Lower leg skin (tissue), 4 donors: ENCODE data around the gene ZNF208. TPM values are rescaled to one million over a fixed set of nuclear protein-coding genes. Genes with fewer than 3 reads are reported as not detected.

Source experiments
- DNase-seq, 2 donors: peaks; one replicate each; pipeline ENCODE4 v3.0.0-alpha.2; 2019; ENCODE audit warnings: low spot score in 2 of 2
- H3K4me3 ChIP-seq: fragments of 200-600 bp; sonication (generic); 2 replicates; pipeline ENCODE4 v1.5.1; 2017; ENCODE audit warnings: mild to moderate bottlenecking, low read depth; ENCODE audit not compliant: poor library complexity, severe bottlenecking
- POLR2A ChIP-seq, 2 donors: fragments of 450-650 bp; IDR thresholded peaks; one replicate each; pipeline ENCODE4 v1.6.1; 2016 to 2017; ENCODE audit warnings: antibody characterized with exemption in 2 of 2, mild to moderate bottlenecking in 1 of 2, moderate library complexity in 1 of 2
- WGBS, 2 donors: methylation state at CpG; one replicate each; pipeline ENCODE4 v1.1.5; 2018; 5-methylcytosine and 5-hydroxymethylcytosine counted together
- intact Hi-C: fragments of 100-400 bp; cut with DNase I; formaldehyde crosslinking; loops from one replicate; pipeline ENCODE4 v1.15.0; 2023; ENCODE audit warnings: low total_unique reads
- total RNA-seq, 4 donors: library from RNA; depleted of rRNA; stranded (reverse); fragments of >200 nt; gene quantifications; one replicate each; pipeline ENCODE4 v1.1.0, GENCODE V29; 2016
- TF ChIP-seq, protein P1 (sequence below), 3 donors: fragments of 450-650 bp; IDR thresholded peaks; one replicate each; pipeline ENCODE4 v1.5.1; 2016; ENCODE audit warnings: antibody characterized with exemption in 3 of 3, mild to moderate bottlenecking in 3 of 3, moderate library complexity in 2 of 3

ZNF208 gene
- total RNA-seq, 4 donors from 2014 or later, result 0.84 to 2.0 (median 0.88) TPM; not detected in 1

DNA sequence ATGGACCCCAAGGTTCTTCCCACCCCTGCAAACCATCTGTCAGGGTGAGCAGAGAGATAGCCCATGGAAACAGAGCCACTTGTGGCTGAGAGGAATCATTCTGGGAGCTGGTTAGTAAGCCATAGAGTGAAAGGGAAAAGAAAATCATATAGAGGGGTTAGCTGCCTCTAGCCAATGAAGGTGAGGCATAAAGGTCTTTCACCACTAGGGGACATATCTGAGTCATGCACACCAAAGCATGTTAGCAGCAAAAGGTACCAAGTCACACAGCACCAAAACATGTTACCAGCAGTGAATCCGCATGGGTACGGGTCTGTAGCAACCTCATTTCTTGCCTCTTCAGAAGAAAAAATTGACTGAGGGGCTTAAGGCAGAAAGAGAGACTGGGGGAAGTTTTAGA lies 98.1 kb downstream of the ZNF208 start:
- DNase-seq, result no peak
- no peak overlapping the region for H3K4me3 ChIP-seq
- intact Hi-C loops, result no loop called here
- TF ChIP-seq, protein P1, sequence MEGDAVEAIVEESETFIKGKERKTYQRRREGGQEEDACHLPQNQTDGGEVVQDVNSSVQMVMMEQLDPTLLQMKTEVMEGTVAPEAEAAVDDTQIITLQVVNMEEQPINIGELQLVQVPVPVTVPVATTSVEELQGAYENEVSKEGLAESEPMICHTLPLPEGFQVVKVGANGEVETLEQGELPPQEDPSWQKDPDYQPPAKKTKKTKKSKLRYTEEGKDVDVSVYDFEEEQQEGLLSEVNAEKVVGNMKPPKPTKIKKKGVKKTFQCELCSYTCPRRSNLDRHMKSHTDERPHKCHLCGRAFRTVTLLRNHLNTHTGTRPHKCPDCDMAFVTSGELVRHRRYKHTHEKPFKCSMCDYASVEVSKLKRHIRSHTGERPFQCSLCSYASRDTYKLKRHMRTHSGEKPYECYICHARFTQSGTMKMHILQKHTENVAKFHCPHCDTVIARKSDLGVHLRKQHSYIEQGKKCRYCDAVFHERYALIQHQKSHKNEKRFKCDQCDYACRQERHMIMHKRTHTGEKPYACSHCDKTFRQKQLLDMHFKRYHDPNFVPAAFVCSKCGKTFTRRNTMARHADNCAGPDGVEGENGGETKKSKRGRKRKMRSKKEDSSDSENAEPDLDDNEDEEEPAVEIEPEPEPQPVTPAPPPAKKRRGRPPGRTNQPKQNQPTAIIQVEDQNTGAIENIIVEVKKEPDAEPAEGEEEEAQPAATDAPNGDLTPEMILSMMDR (IDR thresholded peaks at IDR 0.05), result no peak
- no peak for TF ChIP-seq POLR2A (IDR thresholded peaks at IDR 0.05)
- WGBS, 2 donors, result 68 to 93% methylated on average over 2 of the region's 2 CpGs

DNA sequence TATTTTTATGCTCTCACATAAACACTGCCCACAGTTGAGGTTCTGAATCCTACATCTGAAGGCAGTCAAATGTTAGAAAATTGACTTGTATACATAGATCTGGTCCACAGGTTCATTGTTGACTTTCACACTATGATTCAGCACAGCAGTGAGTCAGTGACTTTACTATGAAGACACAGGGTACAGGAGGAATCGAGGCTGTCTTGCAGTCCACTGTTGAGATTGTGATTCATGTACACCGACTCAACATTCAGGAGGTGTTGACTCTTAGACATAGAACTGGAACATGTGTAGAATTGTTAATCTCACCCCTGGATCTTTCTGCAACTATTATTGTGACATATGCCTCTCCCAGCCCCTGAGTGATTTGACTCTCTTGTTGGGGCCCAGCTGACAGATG lies 100.4 kb downstream of the ZNF208 start:
- WGBS, 2 donors, result 68 to 88% methylated on average over 2 of the region's 2 CpGs
- intact Hi-C loops, result no loop called here
- no peak for TF ChIP-seq POLR2A (IDR thresholded peaks at IDR 0.05)
- TF ChIP-seq, protein P1 (IDR thresholded peaks at IDR 0.05), result no peak
- no peak for DNase-seq
- no peak overlapping the region for H3K4me3 ChIP-seq

DNA sequence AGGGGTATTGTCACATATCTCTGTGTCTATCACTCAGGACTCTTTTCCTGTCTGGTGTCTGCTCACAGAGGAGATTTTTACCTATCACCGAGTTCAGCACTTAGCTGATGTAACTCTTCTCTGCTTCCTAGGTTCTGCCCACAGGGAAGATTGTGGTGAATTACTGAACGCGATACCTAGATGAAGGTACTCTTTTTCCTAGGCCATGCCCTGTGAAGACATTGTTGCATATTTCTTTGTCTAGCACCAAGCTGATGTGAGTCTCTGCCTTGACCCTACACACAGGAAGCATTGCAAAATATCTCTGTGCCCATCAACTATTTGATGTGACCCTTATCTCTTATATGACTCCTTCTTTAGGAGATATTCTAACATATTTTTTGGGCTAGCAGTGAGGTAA lies 102.7 kb downstream of the ZNF208 start:
- DNase-seq, result peak in 1 of 2 donors; percentile 17
- intact Hi-C loops, result no loop called here
- TF ChIP-seq, protein P1 (IDR thresholded peaks at IDR 0.05), result no peak
- no peak for TF ChIP-seq POLR2A (IDR thresholded peaks at IDR 0.05)
- WGBS, 2 donors, result 87% methylated on average over 3 of the region's 3 CpGs
- no peak overlapping the region for H3K4me3 ChIP-seq

DNA sequence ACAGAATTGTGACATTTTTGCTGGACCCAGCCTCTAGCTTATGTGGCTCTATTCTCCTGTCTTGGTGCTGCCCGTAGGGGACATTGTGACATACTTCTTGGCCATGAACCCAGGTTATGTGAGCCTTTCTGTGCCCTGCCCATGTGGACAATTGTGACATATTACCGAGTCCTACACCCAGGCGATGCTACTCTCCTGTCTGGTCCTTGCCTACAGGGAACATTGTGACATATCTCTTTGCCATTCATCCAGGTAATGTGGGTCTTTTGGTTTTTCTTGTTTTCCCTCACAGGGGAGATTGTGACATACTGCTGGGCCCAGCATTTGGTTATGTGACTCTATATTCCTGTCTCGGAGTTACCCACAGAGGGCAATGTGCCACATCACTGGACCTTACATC lies 103.2 kb downstream of the ZNF208 start:
- 87 to 91% methylated on average over 4 of the region's 4 CpGs for WGBS, 2 donors
- intact Hi-C loops, result no loop called here
- DNase-seq, result peak in 1 of 2 donors; percentile 13
- no peak overlapping the region for H3K4me3 ChIP-seq
- no peak for TF ChIP-seq POLR2A (IDR thresholded peaks at IDR 0.05)
- TF ChIP-seq, protein P1 (IDR thresholded peaks at IDR 0.05), result no peak

DNA sequence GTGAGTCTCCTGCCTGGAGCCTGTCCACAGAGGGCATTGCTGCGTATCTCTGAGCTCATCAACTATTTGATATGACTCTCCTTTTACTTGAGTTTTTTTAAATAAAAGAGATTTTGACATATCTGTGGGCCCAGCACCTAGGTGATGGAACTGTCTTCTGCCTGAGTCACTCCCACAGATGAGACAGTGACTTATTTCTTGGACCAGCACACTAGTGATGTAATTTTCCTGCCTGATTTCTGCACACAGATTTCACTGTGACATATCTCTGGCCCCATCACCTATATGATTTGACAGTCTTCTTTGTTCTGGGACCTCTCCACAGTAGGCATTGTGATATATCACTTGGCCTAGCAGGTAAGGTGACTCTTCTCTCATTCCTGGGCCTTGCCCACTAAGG lies 108.2 kb downstream of the ZNF208 start:
- 74 to 81% methylated on average over 1 of the region's 1 CpG for WGBS, 2 donors
- no peak for DNase-seq
- no peak overlapping the region for H3K4me3 ChIP-seq
- intact Hi-C loops, result no loop called here
- no peak for TF ChIP-seq POLR2A (IDR thresholded peaks at IDR 0.05)
- TF ChIP-seq, protein P1 (IDR thresholded peaks at IDR 0.05), result no peak

DNA sequence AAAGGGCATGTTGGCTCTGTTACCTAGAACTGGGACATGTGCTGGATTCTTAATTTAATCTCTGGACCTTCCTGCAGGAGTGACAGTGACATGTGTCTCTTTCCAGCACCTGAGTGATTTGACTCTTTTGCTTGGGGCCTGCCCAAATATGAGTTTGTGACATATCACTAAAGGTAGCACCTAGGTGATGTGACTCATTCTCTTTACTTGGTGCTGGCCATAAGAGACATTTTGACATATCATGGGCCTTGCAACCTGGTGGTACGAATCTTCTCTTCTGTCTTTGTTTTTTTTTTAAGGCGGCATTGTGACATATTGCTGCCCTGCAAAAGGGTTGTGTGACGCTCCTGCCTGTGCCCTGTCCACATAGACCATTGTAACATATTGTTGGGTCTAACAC lies 108.9 kb downstream of the ZNF208 start:
- 87 to 90% methylated on average over 3 of the region's 3 CpGs for WGBS, 2 donors
- intact Hi-C loops, result no loop called here
- peak in 1 of 2 donors; percentile 18 for DNase-seq
- H3K4me3 ChIP-seq, result no peak overlapping the region
- TF ChIP-seq, protein P1 (IDR thresholded peaks at IDR 0.05), result no peak
